ENCODE measurements around the gene STX2.

STX2 gene

GRCh38 chr12:130813436-130813835 is 25.6 kb downstream of the STX2 start:
- DNase-seq, result no peak
- H3K4me3 Mint-ChIP-seq, result no peak overlapping the region
- peaks cover 9% of the 10 kb centered on the region for H3K4me1 Mint-ChIP-seq
- H3K27me3 Mint-ChIP-seq, result no peaks in the 10 kb centered on the region
- CTCF ChIA-PET, result no interaction called here
- no peak overlapping the region for H3K27ac Mint-ChIP-seq
- peaks cover 23% of the 10 kb centered on the region for H3K36me3 Mint-ChIP-seq
- no peaks in the 10 kb centered on the region for H3K9me3 Mint-ChIP-seq

DNA sequence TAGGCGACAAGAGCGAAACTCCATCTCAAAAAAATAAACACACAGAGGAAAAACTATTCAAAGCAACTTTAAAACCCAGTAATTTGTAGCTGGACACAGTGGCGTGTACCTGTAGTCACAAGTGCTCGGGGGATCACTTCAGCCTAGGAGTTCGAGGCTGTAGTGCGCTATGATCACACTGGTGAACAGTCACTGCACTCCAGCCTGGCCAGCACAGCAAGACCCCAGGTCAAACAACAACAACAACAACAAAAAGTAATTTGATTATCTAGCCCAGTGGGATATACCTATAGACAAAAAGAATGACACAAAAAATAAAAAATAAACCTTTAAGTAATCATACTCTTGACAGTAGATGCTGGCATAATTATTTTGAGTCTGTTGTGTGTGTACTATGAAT is 29.3 kb downstream of the STX2 start:
- DNase-seq, result no peak
- Mint-ChIP-seq H3K36me3 (peaks cover 52% of the 10 kb centered on the region), H3K4me3 (no peak overlapping the region), H3K4me1 (peaks cover 7% of the 10 kb centered on the region), H3K27me3 (no peaks in the 10 kb centered on the region), H3K27ac (no peak overlapping the region), H3K9me3 (no peaks in the 10 kb centered on the region)
- CTCF ChIA-PET, result no interaction called here

DNA sequence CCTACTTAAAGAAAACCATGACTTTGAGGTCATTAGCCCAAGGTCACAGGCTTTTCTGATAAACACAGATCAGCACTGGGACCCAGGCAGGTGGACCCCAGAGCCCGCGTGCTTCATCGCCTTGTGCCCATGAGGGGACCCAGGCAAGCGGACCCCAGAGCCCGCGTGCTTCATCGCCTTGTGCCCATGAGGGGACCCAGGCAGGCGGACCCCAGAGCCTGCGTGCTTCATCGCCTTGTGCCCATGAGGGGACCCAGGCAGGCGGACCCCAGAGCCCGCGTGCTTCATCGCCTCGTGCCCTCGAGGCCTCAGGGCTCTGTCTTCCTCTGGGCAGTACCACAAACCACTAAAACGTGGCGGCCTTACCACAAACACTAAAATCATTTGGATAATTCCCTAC is 31.7 kb downstream of the STX2 start:
- H3K4me1 Mint-ChIP-seq, result peaks cover 7% of the 10 kb centered on the region
- no peak for DNase-seq
- no peaks in the 10 kb centered on the region for H3K9me3 Mint-ChIP-seq
- CTCF ChIA-PET, result no interaction called here
- H3K4me3 Mint-ChIP-seq, result no peak overlapping the region
- no peaks in the 10 kb centered on the region for H3K27me3 Mint-ChIP-seq
- no peak overlapping the region for H3K27ac Mint-ChIP-seq
- peaks cover 55% of the 10 kb centered on the region for H3K36me3 Mint-ChIP-seq

GRCh38 chr12:130806574-130806973 is 32.5 kb downstream of the STX2 start:
- H3K9me3 Mint-ChIP-seq, result no peaks in the 10 kb centered on the region
- CTCF ChIA-PET, result no interaction called here
- H3K4me3 Mint-ChIP-seq, result no peak overlapping the region
- H3K36me3 Mint-ChIP-seq, result peaks cover 52% of the 10 kb centered on the region
- no peak for DNase-seq
- peaks cover 7% of the 10 kb centered on the region for H3K4me1 Mint-ChIP-seq
- no peak overlapping the region for H3K27ac Mint-ChIP-seq
- H3K27me3 Mint-ChIP-seq, result no peaks in the 10 kb centered on the region

DNA sequence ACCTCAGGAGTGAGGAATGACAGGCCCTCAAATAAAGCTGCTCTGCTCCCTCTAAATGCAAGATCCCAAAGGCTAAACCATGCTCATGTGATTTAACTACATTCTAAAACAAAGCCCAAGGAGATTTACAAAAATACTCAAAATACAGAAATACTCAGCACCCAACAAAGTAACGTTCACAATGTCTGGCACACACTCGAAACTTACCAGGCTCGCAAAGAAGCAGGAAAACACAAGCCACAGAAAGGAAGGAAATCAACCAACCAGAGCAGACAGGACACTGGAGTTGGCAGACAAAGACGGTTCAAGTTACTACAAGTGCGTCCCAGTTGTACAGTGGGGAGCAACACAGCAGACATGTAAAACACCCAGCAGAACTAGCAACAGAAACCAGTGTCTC is 33.4 kb downstream of the STX2 start:
- CTCF ChIA-PET, result no interaction called here
- DNase-seq, result no peak
- Mint-ChIP-seq H3K4me3 (no peak overlapping the region), H3K27me3 (no peaks in the 10 kb centered on the region), H3K36me3 (peaks cover 54% of the 10 kb centered on the region), H3K4me1 (peaks cover 7% of the 10 kb centered on the region), H3K27ac (no peak overlapping the region), H3K9me3 (no peaks in the 10 kb centered on the region)

DNA sequence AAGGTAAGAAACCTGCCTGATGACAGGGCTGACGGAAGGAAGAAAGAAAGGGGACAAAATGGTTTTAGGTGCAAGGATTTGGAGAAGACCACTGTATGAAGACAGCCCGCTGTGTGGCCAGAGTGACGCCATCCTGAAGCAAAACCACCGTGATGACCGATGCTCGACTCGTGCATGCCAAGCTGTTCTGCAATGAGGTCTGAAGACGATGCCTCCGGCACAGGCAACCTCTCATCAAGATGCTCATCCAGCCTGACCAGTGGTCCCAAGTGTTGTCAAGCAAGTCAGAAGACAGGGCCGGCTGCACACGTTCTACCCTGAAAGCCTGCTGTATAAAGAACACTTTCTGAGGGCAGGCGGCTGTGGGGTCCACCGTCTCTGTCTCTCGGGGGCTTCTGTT is 34.8 kb downstream of the STX2 start:
- H3K27me3 Mint-ChIP-seq, result no peaks in the 10 kb centered on the region
- DNase-seq, result no peak
- CTCF ChIA-PET, result no interaction called here
- no peak overlapping the region for H3K4me3 Mint-ChIP-seq
- no peak overlapping the region for H3K27ac Mint-ChIP-seq
- H3K4me1 Mint-ChIP-seq, result peaks cover 7% of the 10 kb centered on the region
- H3K36me3 Mint-ChIP-seq, result peaks cover 57% of the 10 kb centered on the region
- no peaks in the 10 kb centered on the region for H3K9me3 Mint-ChIP-seq

DNA sequence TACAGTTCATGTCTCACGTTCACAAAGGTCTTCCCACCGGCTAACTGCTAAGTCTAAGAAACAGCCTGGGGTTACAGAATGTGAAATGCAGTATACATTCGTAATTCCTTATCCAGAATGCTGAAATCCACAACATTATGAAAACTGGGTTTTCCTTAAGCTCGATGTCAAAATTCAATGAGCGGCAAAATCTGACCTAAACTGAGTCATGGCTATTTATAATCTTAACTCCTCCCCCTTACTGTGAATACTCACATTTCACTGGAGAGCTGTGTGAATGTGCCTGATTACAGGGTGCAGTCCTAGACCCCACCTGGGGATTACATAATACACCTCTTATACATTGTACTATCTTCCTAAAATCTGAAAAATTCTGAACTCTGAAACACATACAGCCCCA is 35.3 kb downstream of the STX2 start:
- Mint-ChIP-seq H3K36me3 (peaks cover 54% of the 10 kb centered on the region), H3K9me3 (no peaks in the 10 kb centered on the region), H3K27me3 (no peaks in the 10 kb centered on the region), H3K4me3 (no peak overlapping the region), H3K27ac (no peak overlapping the region), H3K4me1 (peaks cover 7% of the 10 kb centered on the region)
- no peak for DNase-seq
- CTCF ChIA-PET, result no interaction called here

DNA sequence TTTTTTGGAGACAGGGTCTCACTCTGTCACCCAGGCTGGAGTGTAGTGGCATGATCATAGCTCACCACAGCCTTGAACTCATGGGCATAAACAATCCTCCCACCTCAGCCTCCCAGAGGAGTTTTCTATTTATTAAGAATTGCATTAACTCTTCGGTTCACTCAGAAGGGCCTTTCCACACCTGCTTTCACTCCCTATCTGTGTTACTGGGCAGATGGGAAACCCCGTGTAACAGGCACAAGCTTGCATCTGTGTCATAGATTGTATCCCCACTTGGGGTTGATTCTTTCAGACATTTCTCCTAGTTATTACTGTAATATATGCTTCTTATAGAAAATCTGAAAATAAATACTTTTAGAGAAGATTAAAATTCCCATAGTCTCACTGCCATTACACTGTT is 38.7 kb downstream of the STX2 start:
- no peak for DNase-seq
- Mint-ChIP-seq H3K27me3 (no peaks in the 10 kb centered on the region), H3K4me1 (peaks cover 9% of the 10 kb centered on the region), H3K36me3 (peaks cover 48% of the 10 kb centered on the region), H3K9me3 (no peaks in the 10 kb centered on the region), H3K27ac (no peak overlapping the region), H3K4me3 (no peak overlapping the region)
- CTCF ChIA-PET, result interaction anchor here (0.9 kb wide), 1 partner anchor 27 kb away, joined by 3 read pairs; no protein-coding TSS in a partner anchor

- CTCF ChIA-PET, result no interaction called here
- no peak overlapping the region for H3K4me3 Mint-ChIP-seq
- no peak for DNase-seq
- peaks cover 9% of the 10 kb centered on the region for H3K4me1 Mint-ChIP-seq
- H3K27ac Mint-ChIP-seq, result no peak overlapping the region
- no peaks in the 10 kb centered on the region for H3K27me3 Mint-ChIP-seq
- peaks cover 48% of the 10 kb centered on the region for H3K36me3 Mint-ChIP-seq
- no peaks in the 10 kb centered on the region for H3K9me3 Mint-ChIP-seq
Observed at GRCh38 chr12:130799051-130799450, 40.0 kb downstream of the STX2 start.

- Mint-ChIP-seq H3K36me3 (peaks cover 41% of the 10 kb centered on the region), H3K27me3 (no peaks in the 10 kb centered on the region), H3K9me3 (no peaks in the 10 kb centered on the region), H3K4me3 (peak overlapping the region; percentile 2), H3K4me1 (peaks cover 9% of the 10 kb centered on the region), H3K27ac (peak overlapping the region; percentile 87)
- CTCF ChIA-PET, result no interaction called here
- DNase-seq, result peak; percentile 40
Observed at GRCh38 chr12:130796985-130797686, 41.9 kb downstream of the STX2 start.

- Mint-ChIP-seq H3K4me1 (peaks cover 9% of the 10 kb centered on the region), H3K4me3 (no peak overlapping the region), H3K27ac (no peak overlapping the region), H3K27me3 (no peaks in the 10 kb centered on the region), H3K36me3 (peaks cover 38% of the 10 kb centered on the region), H3K9me3 (no peaks in the 10 kb centered on the region)
- no peak for DNase-seq
- CTCF ChIA-PET, result no interaction called here
Observed at GRCh38 chr12:130795906-130796305, 43.1 kb downstream of the STX2 start.

DNA sequence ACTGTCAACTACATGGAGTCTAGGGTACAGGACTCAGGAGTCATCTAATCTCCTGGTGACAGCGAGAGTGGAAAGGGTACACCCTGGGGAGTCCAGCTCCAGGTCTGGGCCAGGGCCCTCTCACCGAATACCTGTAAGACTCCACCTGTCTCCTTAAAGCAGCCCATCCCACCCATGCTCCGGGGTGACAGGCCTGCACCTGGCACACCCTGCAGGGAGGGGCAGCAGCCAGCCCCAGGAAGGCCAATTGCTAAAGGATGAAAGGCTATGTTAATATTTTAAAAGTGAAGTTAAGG is 45.5 kb downstream of the STX2 start:
- no peaks in the 10 kb centered on the region for H3K9me3 Mint-ChIP-seq
- peaks cover 35% of the 10 kb centered on the region for H3K36me3 Mint-ChIP-seq
- CTCF ChIA-PET, result no interaction called here
- H3K4me3 Mint-ChIP-seq, result no peak overlapping the region
- H3K27me3 Mint-ChIP-seq, result no peaks in the 10 kb centered on the region
- no peak for DNase-seq
- H3K27ac Mint-ChIP-seq, result peak overlapping the region; percentile 64
- peaks cover 9% of the 10 kb centered on the region for H3K4me1 Mint-ChIP-seq

DNA sequence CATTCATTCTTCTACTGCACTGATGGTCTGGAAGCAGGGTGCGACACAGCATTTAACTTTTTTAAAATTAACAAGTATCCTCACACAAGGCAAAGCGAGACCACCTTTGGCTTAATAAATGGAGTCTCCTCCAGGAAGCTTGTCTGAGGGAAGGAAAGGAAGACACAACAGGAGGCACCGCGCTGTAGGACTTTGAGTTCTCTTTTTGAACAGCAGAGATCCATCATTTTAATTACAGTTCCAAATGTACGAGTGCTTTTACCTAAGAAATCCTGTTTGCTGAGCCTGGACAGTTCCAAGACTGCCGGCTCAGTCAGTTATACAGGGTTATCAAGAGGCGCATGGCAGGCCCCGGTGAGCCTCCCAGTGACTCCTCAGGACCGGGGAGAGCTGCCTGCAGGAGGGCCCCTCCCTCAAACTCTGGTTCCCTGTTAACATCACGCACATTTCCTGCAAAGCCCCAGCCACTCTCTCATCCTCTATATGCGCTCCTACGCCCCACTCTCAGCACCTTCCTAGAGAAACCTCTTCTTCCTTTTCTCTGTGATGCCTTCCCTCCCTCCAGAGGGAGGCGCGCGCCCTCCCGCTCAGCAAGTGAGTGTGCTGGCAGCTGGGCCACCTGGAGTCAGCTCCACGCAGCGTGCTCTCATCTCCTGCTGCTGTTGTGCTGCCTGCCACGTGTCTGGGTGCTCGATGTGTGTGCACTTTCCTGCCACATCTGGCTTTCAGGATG is 46.1 kb downstream of the STX2 start:
- no peak for DNase-seq
- Mint-ChIP-seq H3K27me3 (no peaks in the 10 kb centered on the region), H3K4me1 (peaks cover 9% of the 10 kb centered on the region), H3K4me3 (no peak overlapping the region), H3K9me3 (no peaks in the 10 kb centered on the region), H3K36me3 (peaks cover 38% of the 10 kb centered on the region), H3K27ac (peak overlapping the region; percentile 64)
- CTCF ChIA-PET, result no interaction called here

DNA sequence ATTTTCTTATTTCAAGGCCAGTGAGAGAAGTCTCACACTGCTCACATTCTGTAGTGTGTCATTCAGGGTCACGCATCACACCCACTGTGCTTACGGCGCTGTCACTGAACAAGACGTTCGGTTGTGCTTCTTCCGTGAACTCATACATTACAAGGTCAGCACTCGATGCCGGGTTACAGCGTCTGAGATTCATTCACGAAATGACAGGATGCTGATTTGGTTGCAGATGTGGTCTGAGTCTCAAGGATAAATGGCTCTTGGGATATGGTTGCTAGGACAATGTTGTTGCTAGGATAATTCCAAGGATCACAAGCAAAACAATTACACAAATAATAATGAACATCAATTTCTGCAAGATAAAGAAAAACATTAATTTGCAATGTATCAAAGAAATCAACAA is 47.4 kb downstream of the STX2 start:
- Mint-ChIP-seq H3K4me3 (no peak overlapping the region), H3K27me3 (no peaks in the 10 kb centered on the region), H3K4me1 (peaks cover 1% of the 10 kb centered on the region), H3K27ac (no peak overlapping the region), H3K36me3 (peaks cover 33% of the 10 kb centered on the region), H3K9me3 (peaks cover 2% of the 10 kb centered on the region)
- CTCF ChIA-PET, result no interaction called here
- no peak for DNase-seq

GRCh38 chr12:130788515-130788914 is 50.5 kb downstream of the STX2 start:
- CTCF ChIA-PET, result no interaction called here
- no peak for DNase-seq
- Mint-ChIP-seq H3K9me3 (peaks cover 12% of the 10 kb centered on the region), H3K36me3 (peaks cover 37% of the 10 kb centered on the region), H3K4me3 (no peak overlapping the region), H3K27me3 (no peaks in the 10 kb centered on the region), H3K27ac (no peak overlapping the region), H3K4me1 (no peaks in the 10 kb centered on the region)
